Measurements from ENCODE around the gene MAP4K3.

Gene MAP4K3

DNA sequence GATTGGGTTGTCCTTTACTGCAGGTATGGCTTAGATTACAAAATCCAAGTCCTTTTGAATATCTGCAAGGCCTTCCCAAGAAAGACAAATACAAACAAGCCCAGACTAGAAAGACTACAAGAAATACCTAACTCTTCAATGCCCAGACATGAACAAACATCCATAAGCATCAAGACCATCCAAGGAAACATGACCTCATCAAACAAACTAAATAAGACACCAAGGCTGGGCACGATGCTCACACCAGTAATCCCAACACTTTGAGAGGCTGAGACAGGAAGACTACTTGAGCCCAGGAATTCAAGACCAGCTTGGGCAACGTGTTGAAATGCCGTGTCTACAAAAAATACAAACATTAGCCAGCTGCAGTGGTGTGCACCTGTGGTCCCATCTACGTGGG is 31.7 kb downstream of the MAP4K3 start:
- in situ Hi-C loops (cut with MboI; ENCODE audit: low pct_unique_long_range_greater_than_20kb, low sequenced_read_pairs, unreplicated experiment) = no loop called here
- no peak for DNase-seq (ENCODE audit: low spot score)
- TF ChIP-seq, protein P1, sequence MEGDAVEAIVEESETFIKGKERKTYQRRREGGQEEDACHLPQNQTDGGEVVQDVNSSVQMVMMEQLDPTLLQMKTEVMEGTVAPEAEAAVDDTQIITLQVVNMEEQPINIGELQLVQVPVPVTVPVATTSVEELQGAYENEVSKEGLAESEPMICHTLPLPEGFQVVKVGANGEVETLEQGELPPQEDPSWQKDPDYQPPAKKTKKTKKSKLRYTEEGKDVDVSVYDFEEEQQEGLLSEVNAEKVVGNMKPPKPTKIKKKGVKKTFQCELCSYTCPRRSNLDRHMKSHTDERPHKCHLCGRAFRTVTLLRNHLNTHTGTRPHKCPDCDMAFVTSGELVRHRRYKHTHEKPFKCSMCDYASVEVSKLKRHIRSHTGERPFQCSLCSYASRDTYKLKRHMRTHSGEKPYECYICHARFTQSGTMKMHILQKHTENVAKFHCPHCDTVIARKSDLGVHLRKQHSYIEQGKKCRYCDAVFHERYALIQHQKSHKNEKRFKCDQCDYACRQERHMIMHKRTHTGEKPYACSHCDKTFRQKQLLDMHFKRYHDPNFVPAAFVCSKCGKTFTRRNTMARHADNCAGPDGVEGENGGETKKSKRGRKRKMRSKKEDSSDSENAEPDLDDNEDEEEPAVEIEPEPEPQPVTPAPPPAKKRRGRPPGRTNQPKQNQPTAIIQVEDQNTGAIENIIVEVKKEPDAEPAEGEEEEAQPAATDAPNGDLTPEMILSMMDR (IDR thresholded peaks at IDR 0.05; ENCODE audit: extremely low read depth, insufficient read depth, missing control alignments) = no peak

DNA sequence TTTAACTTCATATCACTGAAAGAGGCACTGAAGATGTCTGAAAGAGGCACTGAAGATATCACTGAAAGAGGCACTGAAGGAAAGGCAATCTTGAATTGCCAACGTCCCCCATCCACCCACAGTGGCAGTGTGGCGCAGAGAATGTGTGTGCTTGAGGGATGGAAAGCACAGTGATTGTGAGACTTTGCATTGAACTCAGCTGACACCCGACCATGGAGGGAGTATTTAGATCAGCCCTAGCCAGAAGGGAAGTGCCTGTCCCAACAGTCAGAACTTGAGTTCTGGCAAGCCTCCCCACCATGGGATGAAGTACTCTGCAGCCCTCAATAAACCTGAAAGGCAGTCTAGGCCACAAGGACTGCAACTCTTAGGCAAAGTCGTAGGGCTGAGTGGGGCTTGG is 33.8 kb downstream of the MAP4K3 start:
- no peak for DNase-seq (ENCODE audit: low spot score)
- TF ChIP-seq, protein P1 (IDR thresholded peaks at IDR 0.05; ENCODE audit: extremely low read depth, insufficient read depth, missing control alignments) = no peak
- in situ Hi-C loops (cut with MboI; ENCODE audit: low pct_unique_long_range_greater_than_20kb, low sequenced_read_pairs, unreplicated experiment) = no loop called here

DNA sequence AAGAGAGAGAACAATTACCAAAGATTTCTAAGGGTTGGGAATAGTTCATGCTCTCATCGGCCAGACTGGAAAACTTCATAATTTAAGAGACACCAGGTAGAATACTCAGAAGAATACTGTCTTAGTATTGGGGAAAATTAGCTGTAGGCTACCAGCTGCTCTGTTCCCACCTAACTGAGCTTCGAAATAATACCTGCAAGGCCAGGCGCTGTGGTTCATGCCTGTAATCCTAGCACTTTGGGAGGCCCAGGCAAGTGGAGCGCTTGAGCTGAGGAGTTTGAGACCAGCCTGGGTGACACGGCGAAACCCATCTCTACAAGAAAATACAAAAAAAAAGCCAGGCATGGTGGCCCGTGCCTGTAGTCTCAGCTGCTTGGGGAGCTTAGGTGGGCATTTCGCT is 35.8 kb downstream of the MAP4K3 start:
- no peak for DNase-seq (ENCODE audit: low spot score)
- in situ Hi-C loops (cut with MboI; ENCODE audit: low pct_unique_long_range_greater_than_20kb, low sequenced_read_pairs, unreplicated experiment) = no loop called here
- TF ChIP-seq, protein P1 (IDR thresholded peaks at IDR 0.05; ENCODE audit: extremely low read depth, insufficient read depth, missing control alignments) = no peak

DNA sequence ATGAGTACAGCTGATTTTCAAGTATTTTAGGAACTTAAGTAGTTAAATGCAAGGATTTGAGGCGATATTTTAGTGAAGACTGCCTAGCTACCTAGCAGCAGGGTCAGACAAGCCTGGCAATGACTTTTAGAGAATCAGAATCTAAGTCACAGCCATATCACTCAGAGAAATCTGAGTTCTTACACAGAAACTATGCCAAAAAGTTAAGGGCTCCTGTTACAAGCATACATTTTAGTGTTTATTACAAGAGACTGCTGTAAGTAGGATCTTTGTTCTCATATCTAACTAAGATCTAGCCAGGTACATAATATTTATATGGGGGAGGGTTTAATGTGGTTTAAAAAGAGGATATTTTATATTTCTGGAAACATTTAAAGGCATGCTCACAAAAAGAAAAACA is 37.5 kb downstream of the MAP4K3 start:
- TF ChIP-seq, protein P1 (IDR thresholded peaks at IDR 0.05; ENCODE audit: extremely low read depth, insufficient read depth, missing control alignments) = no peak
- DNase-seq (ENCODE audit: low spot score) = no peak
- in situ Hi-C loops (cut with MboI; ENCODE audit: low pct_unique_long_range_greater_than_20kb, low sequenced_read_pairs, unreplicated experiment) = no loop called here

DNA sequence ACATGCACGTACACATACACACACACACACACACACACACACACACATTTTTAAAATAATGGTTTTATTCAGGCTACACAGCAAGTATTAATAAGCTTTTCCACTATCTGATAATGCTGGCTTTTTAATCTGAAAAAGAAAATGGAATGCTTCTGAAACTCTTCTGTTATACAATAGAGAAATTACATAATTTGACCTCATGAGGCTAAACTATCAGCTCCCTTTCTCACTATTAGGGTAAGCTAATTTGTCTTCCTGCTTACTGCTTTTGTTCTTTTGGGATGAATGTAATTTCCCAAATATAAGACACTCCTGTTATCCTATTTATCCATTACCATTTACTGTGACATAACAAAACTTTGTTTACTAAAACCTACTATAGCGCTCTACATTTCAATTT is 41.8 kb downstream of the MAP4K3 start:
- DNase-seq (ENCODE audit: low spot score) = no peak
- in situ Hi-C loops (cut with MboI; ENCODE audit: low pct_unique_long_range_greater_than_20kb, low sequenced_read_pairs, unreplicated experiment) = no loop called here
- TF ChIP-seq, protein P1 (IDR thresholded peaks at IDR 0.05; ENCODE audit: extremely low read depth, insufficient read depth, missing control alignments) = no peak

DNA sequence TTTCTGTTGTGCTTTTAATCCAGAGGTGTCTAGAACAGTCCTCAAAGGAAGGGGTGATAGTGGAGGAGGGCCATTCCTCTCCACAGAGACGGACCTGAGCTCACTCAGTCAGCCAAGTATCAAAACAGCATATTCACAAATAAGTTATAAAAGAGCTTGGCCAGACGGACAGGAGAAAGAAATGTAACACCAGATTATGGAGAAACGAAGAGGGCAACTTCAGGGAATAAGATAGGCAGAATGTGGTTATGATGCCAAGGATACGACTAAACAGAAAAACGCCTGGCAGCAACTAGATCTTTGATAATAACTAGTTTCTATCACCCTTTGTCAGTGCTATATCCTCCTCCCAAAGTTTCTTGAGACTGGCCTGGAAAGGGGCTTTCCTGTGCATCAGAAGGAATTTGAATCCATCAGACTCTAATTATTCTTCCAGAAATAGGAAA is 42.5 kb downstream of the MAP4K3 start:
- in situ Hi-C loops (cut with MboI; ENCODE audit: low pct_unique_long_range_greater_than_20kb, low sequenced_read_pairs, unreplicated experiment) = no loop called here
- no peak for DNase-seq (ENCODE audit: low spot score)
- TF ChIP-seq, protein P1 (IDR thresholded peaks at IDR 0.05; ENCODE audit: extremely low read depth, insufficient read depth, missing control alignments) = no peak

DNA sequence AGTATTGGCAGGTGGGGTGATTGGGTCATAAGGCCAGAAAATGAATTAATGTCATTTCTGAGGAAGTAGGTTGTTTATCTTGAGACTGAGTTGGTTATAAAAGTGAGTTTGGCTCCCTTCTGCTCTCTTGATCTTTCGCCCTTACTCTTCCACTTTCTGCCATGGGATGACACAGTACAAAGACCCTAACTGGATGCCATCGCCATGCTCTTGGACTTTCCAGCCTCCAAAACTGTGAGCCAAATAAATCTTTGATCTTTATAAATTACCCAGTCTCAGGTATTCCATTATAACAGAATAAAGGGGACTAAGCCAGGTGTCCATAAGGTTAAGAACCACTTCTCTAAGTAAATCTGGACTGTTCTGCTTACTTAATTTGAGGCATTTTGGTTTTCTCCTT is 44.4 kb downstream of the MAP4K3 start:
- in situ Hi-C loops (cut with MboI; ENCODE audit: low pct_unique_long_range_greater_than_20kb, low sequenced_read_pairs, unreplicated experiment) = no loop called here
- TF ChIP-seq, protein P1 (IDR thresholded peaks at IDR 0.05; ENCODE audit: extremely low read depth, insufficient read depth, missing control alignments) = no peak
- no peak for DNase-seq (ENCODE audit: low spot score)
